ENCODE measurements around the gene CYP26C1.

Gene CYP26C1

DNA sequence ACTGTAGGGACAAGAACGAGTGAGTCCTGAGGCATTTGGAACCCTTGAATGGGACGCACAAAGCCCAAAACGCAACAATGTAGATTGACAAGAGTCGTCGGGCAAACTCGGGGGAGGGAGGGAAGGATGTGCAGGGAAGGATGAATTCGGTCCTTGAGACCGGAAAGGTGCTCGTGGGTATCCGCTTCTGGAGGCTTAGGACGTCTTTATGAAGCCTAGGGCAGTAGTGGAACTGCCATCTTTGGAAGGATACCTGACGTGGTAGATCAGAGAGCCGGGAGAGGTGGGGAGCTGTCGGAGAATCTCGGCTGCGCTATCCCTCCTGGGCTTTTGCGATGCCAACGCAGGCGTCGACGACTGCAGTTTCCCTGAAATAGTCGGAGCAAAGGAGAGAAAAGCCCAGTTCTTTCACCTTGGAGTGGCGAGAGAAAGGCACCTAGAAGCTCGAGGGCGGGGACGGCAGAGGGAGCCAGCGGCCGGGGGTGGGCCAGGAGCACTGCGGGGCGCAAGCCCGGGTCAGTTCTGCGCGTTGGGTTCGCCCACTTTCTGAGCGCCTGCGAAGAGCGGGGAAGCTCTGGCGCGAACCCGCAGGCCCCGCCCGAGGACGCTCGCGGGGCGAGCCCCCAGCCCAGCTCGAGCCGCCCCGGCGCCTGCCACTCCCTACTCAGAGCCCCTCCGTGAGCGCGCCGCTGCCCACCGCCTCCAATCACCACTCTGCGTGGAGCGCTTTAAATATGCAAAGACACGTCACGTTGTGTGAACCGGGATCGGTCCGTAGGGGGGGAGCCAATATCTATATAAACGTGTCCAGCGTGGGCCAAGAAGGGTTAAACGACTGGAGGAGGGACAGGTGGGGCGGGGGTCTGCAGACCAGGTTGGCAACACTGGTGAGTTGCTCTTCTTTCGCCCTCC lies at the start of gene CYP26C1:
CYP26C1 (plus strand) TSS at position 824 of the 912 bp plus-strand sequence. CDS start 466 bp downstream, outside the sequence.
- DNase-seq: no peak

DNA sequence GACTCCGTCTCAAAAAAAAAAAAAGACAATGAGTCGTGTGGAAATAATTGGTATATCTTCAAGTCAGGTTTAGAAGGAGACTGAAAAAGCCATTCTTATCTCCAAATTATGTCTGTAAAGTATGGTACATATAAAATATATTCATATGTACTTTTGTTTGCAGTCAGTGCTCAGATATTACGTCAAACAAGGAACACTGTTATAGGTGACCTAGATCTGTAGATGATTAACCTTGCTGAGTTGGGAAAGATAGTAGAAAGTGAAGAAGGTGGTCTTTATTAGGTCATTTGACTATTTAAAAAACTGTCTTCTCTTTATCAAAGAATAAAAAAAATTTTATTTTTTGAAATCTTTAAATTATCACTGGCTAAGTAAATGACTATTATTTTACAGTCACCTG lies 44.9 kb upstream of the CYP26C1 start:
- no peak for DNase-seq

GRCh38 chr10:93023013-93023650 lies 37.5 kb upstream of the CYP26C1 start:
- no peak for DNase-seq

- DNase-seq: no peak
Measured at GRCh38 chr10:93026072-93026471, 34.5 kb upstream of the CYP26C1 start.

- no peak for DNase-seq
Measured at GRCh38 chr10:93027508-93027907, 33.1 kb upstream of the CYP26C1 start.

GRCh38 chr10:93028883-93029282 lies 31.7 kb upstream of the CYP26C1 start:
- DNase-seq: no peak

DNA sequence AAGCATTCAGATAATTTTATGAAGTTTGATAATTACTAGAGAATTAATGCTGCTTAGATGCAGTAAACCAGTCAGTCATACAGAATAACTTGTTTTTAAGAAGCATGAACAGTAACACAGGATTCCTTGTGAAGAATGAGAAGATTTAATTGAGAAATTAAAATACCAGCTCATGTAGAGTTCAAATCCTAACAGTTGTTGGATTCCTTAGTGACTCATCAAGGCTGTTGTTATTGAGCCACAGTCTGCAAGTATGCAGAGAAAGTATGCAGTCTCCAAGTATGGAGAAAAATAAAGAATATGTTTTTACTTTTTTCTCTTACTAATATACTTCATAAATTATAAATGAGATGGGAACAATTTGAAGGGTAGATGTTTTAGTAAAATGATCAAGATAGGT lies 30.2 kb upstream of the CYP26C1 start:
- no peak for DNase-seq

GRCh38 chr10:93032105-93032808 lies 28.3 kb upstream of the CYP26C1 start:
- no peak for DNase-seq

DNA sequence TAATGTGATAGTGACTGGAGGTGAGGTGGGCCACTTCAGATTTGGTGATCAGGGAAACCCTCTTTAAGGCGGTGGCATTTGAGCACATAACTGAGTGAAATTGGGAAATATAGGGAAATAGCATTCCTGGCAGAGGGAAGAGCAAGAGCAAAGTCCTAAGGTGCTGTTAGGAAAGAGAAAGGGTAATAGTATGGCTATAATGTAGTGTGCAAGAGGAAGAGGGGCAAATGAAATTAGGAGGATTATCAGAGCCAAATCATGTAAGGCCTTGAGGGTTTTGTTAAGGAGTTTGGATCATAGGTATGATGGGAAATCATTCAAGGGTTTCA lies 27.8 kb upstream of the CYP26C1 start:
- DNase-seq: no peak

DNA sequence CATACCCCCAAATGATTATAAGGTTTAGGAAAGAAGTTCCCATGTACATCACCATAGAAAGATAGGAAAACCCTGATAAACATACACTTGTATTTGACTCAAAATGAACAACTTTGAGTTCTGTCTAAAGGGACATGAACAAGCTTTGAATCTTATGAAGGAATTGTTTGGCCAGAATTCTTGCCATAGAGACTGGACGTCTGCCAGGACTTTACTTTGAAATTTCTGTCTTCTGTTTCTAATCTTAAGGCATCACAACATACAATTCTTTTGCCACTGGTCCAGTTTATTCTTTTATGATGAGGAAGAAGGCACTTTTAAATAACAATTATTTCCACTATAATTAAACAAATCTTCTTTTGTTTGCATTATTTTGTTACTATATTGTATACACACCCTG lies 26.2 kb upstream of the CYP26C1 start:
- DNase-seq: no peak

DNA sequence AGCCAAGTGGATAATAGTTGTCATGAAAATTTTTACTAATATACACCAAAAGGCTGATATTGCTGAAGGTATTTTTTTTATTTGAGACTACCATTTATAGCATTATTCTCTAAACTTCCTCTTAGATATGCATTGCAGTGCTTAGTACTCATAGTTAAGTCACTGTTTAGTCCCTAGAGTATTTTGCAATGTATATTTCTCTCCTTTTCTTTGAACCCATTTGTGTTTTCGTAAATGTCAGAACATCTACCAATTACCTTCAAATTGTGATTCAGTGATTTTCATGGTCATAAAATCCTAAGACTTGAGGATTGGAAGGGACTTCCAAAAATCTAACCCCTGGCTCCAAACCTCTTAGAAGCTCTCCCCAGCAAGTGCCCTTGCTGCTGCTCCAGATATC lies 21.5 kb upstream of the CYP26C1 start:
- DNase-seq: no peak

- no peak for DNase-seq
Measured at GRCh38 chr10:93039721-93040120, 20.9 kb upstream of the CYP26C1 start.

GRCh38 chr10:93054486-93054885 lies 6.1 kb upstream of the CYP26C1 start:
- no peak for DNase-seq

DNA sequence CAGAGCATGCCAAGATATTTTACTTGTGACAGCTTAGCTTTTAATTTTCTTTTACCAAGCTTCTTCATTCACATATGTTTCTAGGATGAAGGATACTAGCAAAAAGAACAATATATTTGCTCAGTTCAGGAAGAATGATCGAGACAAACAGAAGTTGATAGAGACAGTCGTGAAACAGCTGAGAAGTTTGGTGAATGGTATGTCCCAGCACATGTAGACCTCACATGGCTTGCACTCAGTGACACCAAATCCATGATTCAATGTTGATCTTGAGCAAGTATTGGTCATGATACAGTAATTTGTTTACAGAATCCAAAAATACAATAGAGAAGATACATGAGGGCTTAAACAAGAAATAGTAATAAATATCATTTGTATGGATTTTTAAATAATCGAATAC lies 2.5 kb upstream of the CYP26C1 start:
- no peak for DNase-seq

DNA sequence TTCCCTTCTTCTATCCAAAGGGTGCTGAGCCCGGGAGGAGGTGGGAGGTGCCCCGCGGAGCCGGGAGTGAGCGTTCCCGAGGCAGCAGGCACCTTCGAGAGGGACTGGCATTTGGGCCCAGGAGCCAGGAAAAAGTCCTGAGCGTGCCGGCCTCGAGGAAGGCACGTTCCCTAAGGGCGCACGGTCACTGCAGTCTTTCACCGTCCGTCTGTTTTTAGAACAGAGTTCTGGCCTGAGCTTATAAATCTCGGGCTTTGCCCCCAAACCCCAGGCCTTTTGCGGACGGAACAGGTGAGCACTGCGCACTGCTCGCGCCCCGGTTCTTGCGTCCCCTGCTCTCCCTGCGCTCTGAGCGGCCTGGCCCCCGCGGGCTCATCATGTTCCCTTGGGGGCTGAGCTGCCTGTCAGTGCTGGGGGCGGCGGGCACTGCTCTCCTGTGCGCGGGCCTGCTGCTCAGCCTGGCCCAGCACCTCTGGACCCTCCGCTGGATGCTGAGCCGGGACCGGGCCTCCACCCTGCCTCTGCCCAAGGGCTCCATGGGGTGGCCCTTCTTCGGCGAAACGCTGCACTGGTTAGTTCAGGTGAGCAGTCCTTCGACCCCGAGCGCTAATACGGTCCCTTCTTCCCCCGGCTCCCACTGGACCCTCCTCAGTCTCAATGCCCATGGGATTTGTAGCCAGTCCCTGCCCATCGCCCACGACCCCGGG lies 442 bp downstream of the CYP26C1 start:
- DNase-seq: no peak

DNA sequence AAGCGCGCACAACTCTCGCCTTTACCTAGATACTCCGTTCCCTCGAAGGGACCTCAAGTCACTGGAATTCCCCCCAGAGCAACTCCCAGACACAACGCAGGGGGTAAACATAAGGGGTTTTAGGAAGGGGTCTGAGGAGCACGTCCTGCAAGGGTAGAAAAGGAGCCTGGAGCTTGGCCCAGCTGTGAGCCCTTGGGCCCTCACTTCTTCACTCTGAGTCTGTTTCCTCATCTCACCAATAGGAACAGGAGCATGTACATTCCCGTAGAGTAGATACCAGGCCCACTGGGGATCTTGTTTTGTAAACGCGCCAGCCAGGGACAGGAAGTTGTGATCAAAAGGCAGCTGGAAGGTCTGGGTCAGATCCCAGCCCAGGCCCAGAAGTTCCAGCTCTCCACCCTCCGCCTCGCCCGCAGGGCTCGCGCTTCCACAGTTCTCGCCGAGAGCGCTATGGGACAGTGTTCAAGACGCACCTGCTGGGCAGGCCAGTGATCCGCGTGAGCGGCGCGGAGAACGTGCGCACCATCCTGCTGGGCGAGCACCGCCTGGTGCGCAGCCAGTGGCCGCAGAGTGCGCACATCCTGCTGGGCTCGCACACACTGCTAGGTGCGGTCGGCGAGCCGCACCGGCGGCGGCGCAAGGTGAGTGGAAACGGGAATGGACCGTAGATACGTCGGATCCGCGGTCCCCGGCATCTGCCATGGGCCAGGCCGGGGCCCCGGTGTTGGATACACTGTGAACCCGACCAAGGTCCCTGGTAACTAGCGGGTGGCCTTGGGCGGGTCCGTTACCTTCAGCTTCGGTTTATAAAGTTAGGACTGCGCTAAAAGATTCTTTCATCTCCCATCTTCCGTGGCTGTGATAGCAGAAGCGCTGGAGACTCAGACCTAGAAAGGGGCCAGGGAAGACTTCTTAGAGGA lies 1.3 kb downstream of the CYP26C1 start:
- no peak for DNase-seq

- DNase-seq: no peak
Measured at GRCh38 chr10:93062514-93063143, 2.0 kb downstream of the CYP26C1 start.

GRCh38 chr10:93063144-93063976 lies 2.8 kb downstream of the CYP26C1 start:
- no peak for DNase-seq

- DNase-seq: no peak
Measured at GRCh38 chr10:93063977-93064660, 3.5 kb downstream of the CYP26C1 start.

Measured in NCI-H446 treated with DMSO at 0.1 percent for 48 hours (cell line).